Breast epithelium (tissue), 4 donors: ENCODE measurements around the gene POLA2. TPM values are rescaled to one million over a fixed set of nuclear protein-coding genes. Genes with fewer than 3 reads are reported as not detected.

Experiments used
- DNase-seq, 2 donors: peaks; one replicate each; pipeline ENCODE4 v3.0.0-alpha.2; 2019; ENCODE audit warnings: low spot score in 2 of 2
- H3K27ac ChIP-seq, 2 donors: fragments of 200-600 bp; sonication (generic) in 1 of 2; one replicate each; pipeline ENCODE4 v1.5.1; 2016 to 2019; ENCODE audit warnings: mild to moderate bottlenecking in 1 of 2
- H3K27me3 ChIP-seq, 2 donors: fragments of 200-600 bp; sonication (generic) in 1 of 2; one replicate each; pipeline versions ENCODE4 v1.5.1 to v1.6.0; 2017 to 2019; ENCODE audit warnings: control low read depth in 1 of 2, mild to moderate bottlenecking in 1 of 2
- H3K36me3 ChIP-seq: fragments of 200-600 bp; one replicate; pipeline ENCODE4 v1.5.1; 2019
- H3K4me1 ChIP-seq, 2 donors: fragments of 200-600 bp; sonication (generic); one replicate each; pipeline ENCODE4 v1.5.1; 2016 to 2019; ENCODE audit warnings: control low read depth in 1 of 2
- H3K4me3 ChIP-seq, 3 donors: fragments of 200-600 bp; sonication (generic); 1 replicate in 2 of 3; 2 replicates in 1 of 3; pipeline ENCODE4 v1.5.1; 2016 to 2019; ENCODE audit warnings: mild to moderate bottlenecking in 3 of 3, moderate library complexity in 2 of 3
- H3K9me3 ChIP-seq, 2 donors: fragments of 200-600 bp; sonication (generic) in 1 of 2; one replicate each; pipeline ENCODE4 v1.5.1; 2016 to 2019; ENCODE audit warnings: control low read depth in 1 of 2
- CTCF ChIP-seq, 3 donors: fragments of 450-650 bp; IDR thresholded peaks; one replicate each; pipeline ENCODE4 v1.5.1; 2016 to 2017; ENCODE audit warnings: antibody characterized with exemption in 3 of 3, mild to moderate bottlenecking in 3 of 3, moderate library complexity in 3 of 3
- POLR2A ChIP-seq: fragments of 450-650 bp; IDR thresholded peaks from one replicate; pipeline ENCODE4 v1.6.1; 2016; ENCODE audit warnings: antibody characterized with exemption, mild to moderate bottlenecking, moderate library complexity
- POLR2AphosphoS5 ChIP-seq, 3 donors: sonication (generic); formaldehyde crosslinking; IDR thresholded peaks; one replicate each; pipeline ENCODE4 v1.6.1; 2017; ENCODE audit warnings: antibody characterized with exemption in 3 of 3
- intact Hi-C: fragments of 100-400 bp; cut with DNase I; formaldehyde crosslinking; loops from one replicate; pipeline ENCODE4 v1.15.1; 2023; ENCODE audit warnings: low total_unique reads
- total RNA-seq, 3 donors: library from RNA; depleted of rRNA; stranded (reverse); fragments of >200 nt; gene quantifications; one replicate each; pipeline ENCODE4 v1.1.0, GENCODE V29; 2016

POLA2 gene
- total RNA-seq, 3 donors from 2014 or later, result 6.4 to 17.9 (median 13.8) TPM

GRCh38 chr11:65315204-65315865 is 53.6 kb downstream of the POLA2 start:
- H3K27ac ChIP-seq, result peak overlapping the region; percentile 84 to 94
- TF ChIP-seq POLR2A (no peak), CTCF (IDR thresholded peaks at IDR 0.05) (peak; percentile 84 to 93 (median 90)), POLR2AphosphoS5 (IDR thresholded peaks at IDR 0.05) (peak in 2 of 3 donors; percentile 19 to 47)
- no peaks in the 10 kb centered on the region for H3K9me3 ChIP-seq
- H3K27me3 ChIP-seq, result no peaks in the 10 kb centered on the region
- intact Hi-C loops, result loop anchor here (5.0 kb wide), 1 partner anchor 38 kb away; no protein-coding TSS in a partner anchor
- H3K4me1 ChIP-seq, result peaks cover 9 to 15% of the 10 kb centered on the region in 2 donors
- no peaks in the 10 kb centered on the region for H3K36me3 ChIP-seq
- H3K4me3 ChIP-seq, result peak overlapping the region; percentile 87 to 99 (median 98)
- DNase-seq, result peak; percentile 53 to 74

- intact Hi-C loops, result loop anchor here (5.0 kb wide), 1 partner anchor 39 kb away; no protein-coding TSS in a partner anchor
- H3K4me1 ChIP-seq, result peaks cover 9 to 15% of the 10 kb centered on the region in 2 donors
- DNase-seq, result no peak
- peak overlapping the region; percentile 87 to 99 (median 98) for H3K4me3 ChIP-seq
- H3K27me3 ChIP-seq, result no peaks in the 10 kb centered on the region
- H3K36me3 ChIP-seq, result no peaks in the 10 kb centered on the region
- no peak for TF ChIP-seq POLR2AphosphoS5 (IDR thresholded peaks at IDR 0.05)
- TF ChIP-seq CTCF (IDR thresholded peaks at IDR 0.05), result no peak
- no peak for TF ChIP-seq POLR2A
- no peaks in the 10 kb centered on the region for H3K9me3 ChIP-seq
- peak overlapping the region; percentile 84 to 94 for H3K27ac ChIP-seq
Observed at GRCh38 chr11:65315866-65316226, 54.1 kb downstream of the POLA2 start.

GRCh38 chr11:65316227-65317024 is 54.7 kb downstream of the POLA2 start:
- H3K4me1 ChIP-seq, result peaks cover 9 to 15% of the 10 kb centered on the region in 2 donors
- intact Hi-C loops, result loop anchor here (5.0 kb wide), 1 partner anchor 39 kb away; no protein-coding TSS in a partner anchor

GRCh38 chr11:65317025-65317786 is 55.4 kb downstream of the POLA2 start:
- TF ChIP-seq POLR2AphosphoS5 (IDR thresholded peaks at IDR 0.05), result no peak
- no peak for TF ChIP-seq POLR2A
- no peak for TF ChIP-seq CTCF (IDR thresholded peaks at IDR 0.05)
- Histone ChIP-seq H3K27me3 (no peaks in the 10 kb centered on the region), H3K27ac (peak overlapping the region; percentile 84 to 94), H3K9me3 (no peaks in the 10 kb centered on the region), H3K36me3 (no peaks in the 10 kb centered on the region), H3K4me3 (peak overlapping the region; percentile 87 to 99 (median 98)), H3K4me1 (peaks cover 9 to 15% of the 10 kb centered on the region in 2 donors)
- intact Hi-C loops, result loop anchor here (5.0 kb wide), 1 partner anchor 40 kb away; no protein-coding TSS in a partner anchor
- DNase-seq, result peak; percentile 75 to 78

More at GRCh38 chr11:65316227-65317024, 54.7 kb downstream of the POLA2 start:
- H3K27me3 ChIP-seq, result no peaks in the 10 kb centered on the region
- TF ChIP-seq CTCF (IDR thresholded peaks at IDR 0.05), result no peak
- peak in 1 of 3 donors; percentile 28 for TF ChIP-seq POLR2AphosphoS5 (IDR thresholded peaks at IDR 0.05)
- TF ChIP-seq POLR2A, result no peak
- no peaks in the 10 kb centered on the region for H3K36me3 ChIP-seq
- no peaks in the 10 kb centered on the region for H3K9me3 ChIP-seq
- no peak for DNase-seq
- peak overlapping the region; percentile 84 to 94 for H3K27ac ChIP-seq
- H3K4me3 ChIP-seq, result peak overlapping the region; percentile 87 to 99 (median 98)
